PFSK-1 (cell line): ENCODE data around the gene TANGO6.

ENCODE experiments used
- POLR2AphosphoS5 ChIP-seq: IDR thresholded peaks from 2 replicates; pipeline ENCODE4 v1.6.1; 2012; ENCODE audit warnings: low read depth, mild to moderate bottlenecking, control low read depth, low read length, moderate library complexity
- REST ChIP-seq, 2 experiments: IDR thresholded peaks; 2 replicates each; pipeline versions ENCODE4 v1.6.1 to v1.8.0; 2011 to 2012; ENCODE audit warnings: low read depth in 2 of 2, low read length in 2 of 2, control low read depth in 1 of 2, inconsistent platforms in 1 of 2, mild to moderate bottlenecking in 1 of 2, moderate library complexity in 1 of 2; ENCODE audit not compliant: insufficient read depth in 1 of 2
- SIN3A ChIP-seq: IDR thresholded peaks from 2 replicates; pipeline ENCODE4 v1.6.1; 2012; ENCODE audit warnings: mild to moderate bottlenecking, low read length, moderate library complexity, borderline replicate concordance; ENCODE audit not compliant: insufficient read depth
- TAF1 ChIP-seq: IDR thresholded peaks from 2 replicates; pipeline ENCODE4 v1.6.1; 2012; ENCODE audit warnings: low read length, control low read depth, borderline replicate concordance; ENCODE audit not compliant: insufficient read depth

GRCh38 chr16:68993885-68994284 lies 150.6 kb downstream of the TANGO6 start:
- TF ChIP-seq POLR2AphosphoS5 (no peak), SIN3A (no peak), TAF1 (no peak), REST (IDR thresholded peaks at IDR 0.05; ENCODE audit: insufficient read depth in 1 of 2, low read depth in 2 of 2, low read length in 2 of 2) (no peak)
